HG02981 (cell line): ENCODE results near the gene CEMIP2.
A peak's percentile ranks its signal among the peaks of the same experiment; 100 is the strongest.

Experiments
- ATAC-seq: cut with Tn5 transposase; IDR thresholded peaks from one replicate; pipeline ENCODE4 v1.9.1; 2021; ENCODE audit warnings: mild to moderate bottlenecking, moderate library complexity; ENCODE audit not compliant: unreplicated experiment

The CEMIP2 gene

GRCh38 chr9:71778085-71778484 is 9.8 kb upstream of the CEMIP2 start:
- ATAC-seq = no peak

DNA sequence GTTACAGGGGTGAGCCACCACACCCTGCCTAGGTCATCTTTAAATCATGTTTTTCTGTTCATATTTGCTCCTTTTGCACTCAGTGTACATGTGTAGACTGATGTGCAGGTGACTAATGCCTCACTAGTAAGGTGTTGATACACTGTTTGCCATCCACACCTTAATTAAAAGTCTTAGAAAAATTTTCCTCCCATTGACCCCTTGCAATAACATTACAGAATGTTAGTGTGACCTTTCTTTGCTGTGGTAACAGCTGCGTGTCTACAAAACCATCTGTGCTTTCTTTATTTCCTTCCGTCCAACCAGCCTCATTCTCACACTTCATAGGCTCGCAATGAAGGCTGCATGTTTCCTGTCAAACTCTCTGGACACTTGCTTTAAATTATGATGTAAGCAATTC is 6.6 kb upstream of the CEMIP2 start:
- peak; percentile 93 for ATAC-seq

DNA sequence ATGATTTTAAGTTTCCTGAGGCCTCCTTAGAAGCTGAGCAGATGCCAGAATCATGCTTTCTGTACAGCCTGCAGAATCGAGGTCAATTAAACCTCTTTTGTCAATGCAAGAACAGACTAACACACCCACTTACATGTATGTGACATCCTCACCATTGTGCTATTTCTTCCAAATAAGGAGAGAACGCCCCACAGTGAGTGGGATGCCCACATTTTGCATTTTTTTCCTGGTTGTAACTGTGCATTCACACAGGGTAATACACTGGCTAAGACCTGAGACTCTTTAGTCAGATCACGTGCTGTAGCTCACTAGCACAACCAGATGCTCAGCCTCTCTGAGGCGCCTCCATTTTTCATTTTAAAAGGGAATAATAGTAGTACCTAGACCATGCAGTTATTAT is 4.4 kb upstream of the CEMIP2 start:
- no peak for ATAC-seq

DNA sequence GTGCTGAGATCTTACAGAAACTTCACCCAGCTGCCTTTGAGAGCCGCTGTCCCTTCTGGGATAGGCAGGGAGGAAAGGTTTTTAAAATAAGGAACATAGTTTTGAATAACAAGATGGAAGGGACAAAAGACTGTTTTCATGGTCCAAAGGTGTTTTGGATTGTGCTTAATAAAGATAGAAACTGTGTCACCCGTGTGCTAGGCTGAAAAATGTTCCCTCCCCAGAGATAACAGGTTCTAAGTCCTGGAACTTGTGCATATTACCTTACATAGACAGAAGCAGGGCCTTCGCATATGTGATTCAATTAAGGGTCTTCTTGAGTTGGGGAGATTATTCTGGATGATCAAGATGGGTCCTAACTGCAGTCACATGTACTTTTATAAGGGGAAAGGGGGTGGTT is 1.9 kb upstream of the CEMIP2 start:
- no peak for ATAC-seq

DNA sequence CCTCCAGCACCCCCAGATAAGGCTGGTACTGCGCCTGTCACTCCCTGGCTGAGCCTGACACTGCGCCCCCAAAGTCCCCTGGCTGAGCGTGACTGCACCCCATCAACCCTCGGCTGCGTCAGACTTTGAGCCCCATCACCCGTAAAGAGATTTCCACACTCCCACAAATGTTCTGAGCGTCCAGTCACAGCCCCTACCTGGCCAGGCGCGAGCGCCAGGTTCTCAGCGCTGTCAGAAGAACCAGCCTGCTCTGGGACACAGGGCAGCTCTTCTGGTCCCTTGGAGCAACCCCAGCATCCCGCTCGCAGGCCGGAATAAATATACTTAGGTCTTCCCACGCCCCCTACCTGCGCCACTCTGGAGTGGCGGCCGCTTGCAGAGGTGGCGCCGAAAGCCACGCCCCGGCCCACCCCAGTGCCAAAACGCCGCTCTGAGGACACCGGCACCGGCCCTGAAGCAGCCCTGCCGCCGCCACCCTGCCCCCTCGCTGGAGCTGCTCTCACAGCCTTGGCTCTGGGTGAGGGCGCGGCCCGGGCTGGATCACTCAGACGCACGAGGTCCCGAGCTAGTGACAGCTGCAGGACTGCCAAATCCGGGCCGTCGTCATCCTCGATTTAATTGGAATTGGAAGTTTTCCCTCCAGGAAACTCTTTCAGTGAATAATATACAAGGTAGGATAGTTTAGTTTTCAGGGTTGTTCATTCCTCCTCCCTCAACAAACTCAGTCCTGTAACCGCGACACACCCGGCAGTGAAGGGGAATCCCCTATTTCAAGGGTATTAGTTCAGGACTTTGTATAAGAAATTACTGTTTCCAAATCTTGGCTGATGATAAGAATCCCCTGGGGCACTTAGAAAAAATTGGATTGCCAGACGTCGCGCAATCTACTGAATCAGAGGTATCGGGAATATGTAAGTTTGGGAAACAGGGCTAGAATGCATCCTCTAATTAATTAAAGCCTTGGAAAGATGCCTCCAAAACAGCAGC is 1.2 kb upstream of the CEMIP2 start:
- ATAC-seq = peak; percentile 37

GRCh38 chr9:71767776-71768321 is 464 bp downstream of the CEMIP2 start:
- no peak for ATAC-seq

GRCh38 chr9:71767163-71767775 is 1.0 kb downstream of the CEMIP2 start:
- no peak for ATAC-seq

- no peak for ATAC-seq
Measured at GRCh38 chr9:71766663-71767062, 1.6 kb downstream of the CEMIP2 start.

DNA sequence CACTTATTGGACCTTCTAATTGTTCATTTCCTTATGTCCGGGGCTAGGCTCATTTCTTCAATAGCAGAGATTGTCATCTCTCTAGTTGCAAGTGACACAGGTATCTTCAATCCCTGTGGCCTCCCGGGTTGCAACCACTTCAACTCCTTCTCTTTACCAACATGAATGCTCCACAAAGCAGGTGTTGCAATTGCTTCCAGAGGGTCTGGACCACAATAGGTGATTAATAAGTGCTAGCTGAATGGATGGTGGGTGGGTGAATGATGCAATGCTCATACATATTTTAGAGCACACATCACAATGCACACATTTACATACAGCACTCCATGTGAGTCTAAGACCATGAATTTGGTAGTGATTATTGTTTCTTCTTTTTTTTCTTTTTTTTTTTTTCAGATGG is 2.6 kb downstream of the CEMIP2 start:
- no peak for ATAC-seq

- ATAC-seq = no peak
Measured at GRCh38 chr9:71764891-71765290, 3.4 kb downstream of the CEMIP2 start.

DNA sequence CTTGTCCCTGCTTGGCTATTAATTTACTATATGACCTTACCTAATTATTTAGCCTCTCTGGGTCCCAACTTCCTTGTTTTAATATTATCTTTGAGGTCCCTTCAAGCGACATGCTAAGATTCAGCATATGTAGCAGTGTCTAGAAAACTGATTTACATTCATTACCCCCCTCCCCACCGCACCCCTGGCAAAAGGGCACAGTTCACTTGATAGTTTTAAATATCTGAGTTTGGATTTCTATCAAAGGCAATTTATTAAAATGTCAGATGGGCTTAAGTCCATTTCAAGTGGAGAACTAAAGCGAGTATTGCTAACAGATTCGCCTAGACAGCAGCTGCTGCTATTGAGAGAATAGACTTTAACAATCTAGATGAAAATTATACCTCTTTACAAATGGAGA is 3.9 kb downstream of the CEMIP2 start:
- no peak for ATAC-seq

- no peak for ATAC-seq
Measured at GRCh38 chr9:71763832-71764231, 4.5 kb downstream of the CEMIP2 start.

DNA sequence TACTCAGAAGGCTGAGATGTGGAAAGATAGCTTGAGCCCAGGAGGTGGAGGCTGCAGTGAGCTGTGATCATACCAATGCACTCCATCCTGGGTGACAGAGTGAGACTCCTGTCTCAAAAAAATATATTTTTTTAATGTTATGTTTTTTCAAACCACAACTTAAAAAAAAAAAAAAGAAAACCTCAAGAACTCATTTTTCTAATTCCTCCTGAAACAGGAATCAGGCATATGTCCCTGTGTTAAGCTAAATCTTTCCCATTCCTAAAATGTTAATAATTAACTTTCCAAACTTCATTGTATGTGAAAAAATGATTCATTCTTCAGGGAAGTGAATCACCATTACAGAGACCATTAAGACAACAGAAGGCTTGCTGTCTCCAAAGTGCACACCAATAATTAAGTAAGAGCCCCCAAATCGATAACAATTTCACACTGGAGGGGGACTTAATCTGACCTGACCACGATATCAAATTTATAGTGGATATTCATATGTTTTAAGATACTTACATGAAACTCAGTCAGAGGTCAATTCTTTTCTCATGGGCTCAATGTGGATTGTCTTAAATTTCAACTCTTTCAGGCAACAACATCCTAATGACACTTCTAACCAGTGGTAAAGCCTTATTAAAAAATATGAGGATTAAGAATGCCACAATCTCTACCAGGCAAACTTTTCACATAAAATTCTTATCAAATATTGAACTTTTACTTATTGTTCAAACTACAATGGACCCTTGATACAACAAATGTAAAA is 5.2 kb downstream of the CEMIP2 start:
- no peak for ATAC-seq

DNA sequence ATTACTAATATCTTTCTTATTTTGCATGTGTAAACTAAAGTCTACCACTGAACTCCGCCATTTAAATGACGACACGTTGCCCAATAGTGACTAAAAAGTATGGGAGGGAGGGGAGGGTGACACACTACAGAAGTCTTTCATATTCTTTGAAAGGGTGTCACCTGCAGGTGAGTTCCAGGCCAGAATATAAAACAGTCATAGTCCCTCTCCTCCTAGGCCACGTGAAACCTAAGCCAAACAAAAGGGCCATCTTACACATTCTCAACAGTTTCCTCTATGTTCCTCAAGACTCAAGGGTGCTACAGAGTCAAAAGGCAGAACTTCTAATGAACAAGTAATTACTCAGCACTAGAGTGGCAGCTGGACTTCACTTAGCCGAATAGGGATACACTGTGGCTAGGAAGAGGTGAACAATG is 6.4 kb downstream of the CEMIP2 start:
- ATAC-seq = no peak

DNA sequence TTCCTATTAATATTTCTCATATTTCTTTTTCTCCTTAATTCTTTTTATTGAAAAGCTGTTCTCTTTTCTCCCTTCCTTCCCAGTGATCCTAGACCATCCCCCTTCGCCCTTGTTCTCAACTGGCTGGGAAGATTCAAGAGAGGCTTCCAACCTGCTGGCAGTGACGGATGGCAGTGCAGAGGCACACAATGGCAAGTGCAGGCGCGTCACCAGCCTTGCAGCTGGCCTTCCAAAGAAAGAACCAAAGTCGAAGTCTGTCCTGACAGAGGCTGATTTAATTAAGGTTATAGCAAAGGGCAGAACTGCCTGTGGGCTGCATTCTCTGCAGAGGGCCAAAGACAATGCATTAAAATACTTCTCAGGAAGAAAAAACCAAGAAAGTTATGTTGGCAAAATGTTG is 7.4 kb downstream of the CEMIP2 start:
- ATAC-seq = no peak

DNA sequence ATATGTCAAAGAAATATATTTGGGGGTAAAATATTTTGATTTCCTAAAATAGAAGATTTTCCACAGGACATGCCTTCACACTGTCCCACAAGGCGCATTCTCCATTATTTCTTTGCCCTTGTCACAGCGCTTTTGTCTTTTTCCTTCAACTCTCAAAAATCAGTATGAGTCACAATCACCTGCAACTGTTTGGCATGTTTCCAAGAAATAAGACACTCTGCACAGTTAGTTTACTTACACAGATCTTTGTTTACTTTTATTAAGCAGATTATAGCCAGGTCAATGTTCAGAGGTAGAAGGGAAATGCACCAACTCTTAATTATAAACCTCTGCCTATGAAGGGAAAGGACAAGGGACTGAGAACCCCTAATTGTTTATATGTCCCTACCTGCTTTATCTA is 9.5 kb downstream of the CEMIP2 start:
- no peak for ATAC-seq

DNA sequence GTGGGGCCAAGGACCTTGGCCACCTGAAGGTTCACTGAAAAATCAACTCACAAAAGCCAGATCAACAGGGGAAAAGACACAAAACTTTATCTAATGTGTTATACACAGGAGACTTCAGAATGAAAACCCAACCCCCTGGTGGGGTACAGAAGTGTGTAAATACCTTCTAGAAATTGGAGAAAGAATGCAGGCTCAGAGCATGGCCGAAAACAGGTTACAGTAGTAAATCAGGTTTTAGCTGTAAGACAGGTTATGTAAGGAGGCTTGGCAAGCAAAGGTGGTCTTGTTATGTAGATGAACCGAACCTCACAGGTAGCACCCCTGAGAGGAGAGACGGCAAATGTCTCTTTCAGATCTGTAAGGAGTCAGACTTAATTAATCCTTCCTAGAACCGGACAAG is 10.0 kb downstream of the CEMIP2 start:
- no peak for ATAC-seq

- no peak for ATAC-seq
Measured at GRCh38 chr9:71756753-71757152, 11.6 kb downstream of the CEMIP2 start.

- no peak for ATAC-seq
Measured at GRCh38 chr9:71755869-71756268, 12.4 kb downstream of the CEMIP2 start.

- ATAC-seq = no peak
Measured at GRCh38 chr9:71755230-71755629, 13.1 kb downstream of the CEMIP2 start.

GRCh38 chr9:71754151-71754550 is 14.2 kb downstream of the CEMIP2 start:
- no peak for ATAC-seq
